Measurements from ENCODE around the gene SCP2. TPM values are rescaled to one million over a fixed set of nuclear protein-coding genes. Genes with fewer than 3 reads are reported as not detected.

The SCP2 gene
- total and polyA plus RNA-seq, 2 of the 4 experiments (the other 2 are of a cell fraction) = 70.4 to 83.1 TPM

DNA sequence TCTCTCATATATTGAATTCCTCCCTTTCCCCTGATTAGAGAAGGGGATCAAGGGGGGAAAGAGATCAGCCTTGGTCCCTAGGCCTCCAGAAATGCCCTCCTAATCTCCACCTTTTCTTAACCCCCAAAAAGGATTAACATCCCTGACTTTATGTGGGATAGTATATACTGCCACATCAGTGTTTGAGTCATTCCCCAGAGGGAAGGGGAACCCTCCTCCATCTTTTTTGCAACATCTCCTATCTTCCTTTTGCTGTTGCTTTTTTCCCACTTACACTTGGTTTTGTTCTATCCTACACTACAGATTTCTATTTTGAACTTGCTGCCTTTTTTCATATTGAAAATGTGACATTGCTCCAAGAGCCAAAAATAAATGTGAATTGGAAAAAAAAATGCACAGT is 69.6 kb downstream of the SCP2 start:
- H3K56ac ChIP-seq (ENCODE audit: extremely low read depth, insufficient read depth, low read length) = no peak overlapping the region
- H2BK15ac ChIP-seq (ENCODE audit: low read depth, low read length) = no peak overlapping the region
- peaks cover 8% of the 10 kb centered on the region; the same call in 1 of the 2 replicates for H3K36me3 ChIP-seq (ENCODE audit: control insufficient read depth, insufficient read depth, low read length)
- DNase-seq = peak; percentile 22
- H3K27me3 ChIP-seq (ENCODE audit: control insufficient read depth, insufficient read depth, low read length) = no peaks in the 10 kb centered on the region
- H4K20me1 ChIP-seq (ENCODE audit: insufficient read depth, low read length) = no peaks in the 10 kb centered on the region
- intact Hi-C loops (cut with micrococcal nuclease) = no loop called here
- CTCF ChIA-PET = no interaction called here
- no peak overlapping the region for H3K4ac ChIP-seq (ENCODE audit: low read depth, low read length)
- no TSS peak for BruUV-seq (replicated peaks)
- H3K23ac ChIP-seq (ENCODE audit: low read depth, low read length) = no peak overlapping the region
- H4K91ac ChIP-seq (ENCODE audit: insufficient read depth, low read depth, low read length) = 0 out of 2 replicates have a peak overlapping the region, but pooled peaks have one; percentile 10
- H3K14ac ChIP-seq (replicated peaks; ENCODE audit: low read depth, low read length) = no peak overlapping the region
- no peak overlapping the region for H2AFZ ChIP-seq (replicated peaks; ENCODE audit: low read length, poor library complexity)
- H3K9me1 ChIP-seq (ENCODE audit: insufficient read depth, low read length) = peaks cover 10% of the 10 kb centered on the region; the same call in 1 of the 2 replicates
- H3K27ac ChIP-seq (ENCODE audit: insufficient read depth, low read length) = no peak overlapping the region
- in situ Hi-C loops (cut with MboI; ENCODE audit: low sequenced_read_pairs) = no loop called here
- no peak overlapping the region for H2BK5ac ChIP-seq (ENCODE audit: low read depth, low read length, poor library complexity, severe bottlenecking)
- H3K79me1 ChIP-seq (ENCODE audit: low read depth in 1 of 2, low read length in 2 of 2) = no peaks in the 10 kb centered on the region
- peak; percentile 52; the same call in 1 of the 2 replicates for ATAC-seq (ENCODE audit: low read depth)
- no peak overlapping the region for H2BK20ac ChIP-seq (ENCODE audit: low read depth, low read length)
- dilution Hi-C loops (cut with HindIII; ENCODE audit: low sequenced_read_pairs, unreplicated experiment) = no loop called here
- H3K4me1 ChIP-seq (ENCODE audit: control insufficient read depth, insufficient read depth, low read length) = peaks cover 2% of the 10 kb centered on the region; the same call in 1 of the 2 replicates
- H2AK9ac ChIP-seq (replicated peaks; ENCODE audit: low read depth, low read length, poor library complexity) = no peak overlapping the region
- peak overlapping the region; percentile 34; the same call in 1 of the 2 replicates for H3K18ac ChIP-seq (ENCODE audit: low read depth, low read length)
- no peak overlapping the region for H4K8ac ChIP-seq (ENCODE audit: low read depth in 2 of 2, low read length in 2 of 2)
- POLR2A ChIA-PET (ENCODE audit: unreplicated experiment) = no interaction called here
- H3K4me2 ChIP-seq (ENCODE audit: low read depth, low read length) = no peak overlapping the region
- no peak overlapping the region for H2AK5ac ChIP-seq (ENCODE audit: low read depth, low read length)
- H3K9me3 ChIP-seq (ENCODE audit: control insufficient read depth, insufficient read depth, low read length) = no peaks in the 10 kb centered on the region
- no peak overlapping the region for H3K4me3 ChIP-seq (ENCODE audit: insufficient read depth, low read depth, low read length)
- peak overlapping the region; percentile 54; the same call in 1 of the 2 replicates for H4K5ac ChIP-seq (ENCODE audit: low read depth, low read length)
- 0 out of 2 replicates have a peak overlapping the region, but pooled peaks have one; percentile 16 for H2BK120ac ChIP-seq (ENCODE audit: low read depth, low read length)
- H3K9ac ChIP-seq (ENCODE audit: low read depth, low read length) = no peak overlapping the region
- TF ChIP-seq, protein P1, sequence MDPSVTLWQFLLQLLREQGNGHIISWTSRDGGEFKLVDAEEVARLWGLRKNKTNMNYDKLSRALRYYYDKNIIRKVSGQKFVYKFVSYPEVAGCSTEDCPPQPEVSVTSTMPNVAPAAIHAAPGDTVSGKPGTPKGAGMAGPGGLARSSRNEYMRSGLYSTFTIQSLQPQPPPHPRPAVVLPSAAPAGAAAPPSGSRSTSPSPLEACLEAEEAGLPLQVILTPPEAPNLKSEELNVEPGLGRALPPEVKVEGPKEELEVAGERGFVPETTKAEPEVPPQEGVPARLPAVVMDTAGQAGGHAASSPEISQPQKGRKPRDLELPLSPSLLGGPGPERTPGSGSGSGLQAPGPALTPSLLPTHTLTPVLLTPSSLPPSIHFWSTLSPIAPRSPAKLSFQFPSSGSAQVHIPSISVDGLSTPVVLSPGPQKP (IDR thresholded peaks at IDR 0.05; ENCODE audit: borderline replicate concordance, low read depth, low read length) = no peak
- TF ChIP-seq FOS (IDR thresholded peaks at IDR 0.05; ENCODE audit: low read depth, low read length) (no peak), SMC3 (IDR thresholded peaks at IDR 0.05; ENCODE audit: low read depth, low read length) (no peak), POLR2A (IDR thresholded peaks at IDR 0.05; ENCODE audit: low read depth, low read length) (no peak), MAFK (IDR thresholded peaks at IDR 0.05; ENCODE audit: low read depth, low read length) (no peak), BHLHE40 (IDR thresholded peaks at IDR 0.05; ENCODE audit: low read depth, low read length) (no peak), RCOR1 (IDR thresholded peaks at IDR 0.05; ENCODE audit: insufficient replicate concordance, low read length) (no peak), MAZ (IDR thresholded peaks at IDR 0.05; ENCODE audit: borderline replicate concordance, low read depth, low read length) (no peak), CHD1 (IDR thresholded peaks at IDR 0.05; ENCODE audit: low read depth, low read length) (no peak), MXI1 (IDR thresholded peaks at IDR 0.05; ENCODE audit: borderline replicate concordance, low read depth, low read length) (no peak), RFX5 (IDR thresholded peaks at IDR 0.05; ENCODE audit: low read depth, low read length) (no peak), NFE2L2 (IDR thresholded peaks at IDR 0.05; ENCODE audit: low read depth, low read length) (no peak)
- TF ChIP-seq, protein P2, sequence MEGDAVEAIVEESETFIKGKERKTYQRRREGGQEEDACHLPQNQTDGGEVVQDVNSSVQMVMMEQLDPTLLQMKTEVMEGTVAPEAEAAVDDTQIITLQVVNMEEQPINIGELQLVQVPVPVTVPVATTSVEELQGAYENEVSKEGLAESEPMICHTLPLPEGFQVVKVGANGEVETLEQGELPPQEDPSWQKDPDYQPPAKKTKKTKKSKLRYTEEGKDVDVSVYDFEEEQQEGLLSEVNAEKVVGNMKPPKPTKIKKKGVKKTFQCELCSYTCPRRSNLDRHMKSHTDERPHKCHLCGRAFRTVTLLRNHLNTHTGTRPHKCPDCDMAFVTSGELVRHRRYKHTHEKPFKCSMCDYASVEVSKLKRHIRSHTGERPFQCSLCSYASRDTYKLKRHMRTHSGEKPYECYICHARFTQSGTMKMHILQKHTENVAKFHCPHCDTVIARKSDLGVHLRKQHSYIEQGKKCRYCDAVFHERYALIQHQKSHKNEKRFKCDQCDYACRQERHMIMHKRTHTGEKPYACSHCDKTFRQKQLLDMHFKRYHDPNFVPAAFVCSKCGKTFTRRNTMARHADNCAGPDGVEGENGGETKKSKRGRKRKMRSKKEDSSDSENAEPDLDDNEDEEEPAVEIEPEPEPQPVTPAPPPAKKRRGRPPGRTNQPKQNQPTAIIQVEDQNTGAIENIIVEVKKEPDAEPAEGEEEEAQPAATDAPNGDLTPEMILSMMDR (conservative IDR thresholded peaks at IDR 0.05; ENCODE audit: low read depth, low read length) = no peak
- TF ChIP-seq, protein P3, sequence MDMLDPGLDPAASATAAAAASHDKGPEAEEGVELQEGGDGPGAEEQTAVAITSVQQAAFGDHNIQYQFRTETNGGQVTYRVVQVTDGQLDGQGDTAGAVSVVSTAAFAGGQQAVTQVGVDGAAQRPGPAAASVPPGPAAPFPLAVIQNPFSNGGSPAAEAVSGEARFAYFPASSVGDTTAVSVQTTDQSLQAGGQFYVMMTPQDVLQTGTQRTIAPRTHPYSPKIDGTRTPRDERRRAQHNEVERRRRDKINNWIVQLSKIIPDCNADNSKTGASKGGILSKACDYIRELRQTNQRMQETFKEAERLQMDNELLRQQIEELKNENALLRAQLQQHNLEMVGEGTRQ (IDR thresholded peaks at IDR 0.05; ENCODE audit: low read depth, low read length) = no peak
